ENCODE data around the gene AKT2. TPM values are rescaled to one million over a fixed set of nuclear protein-coding genes. Genes with fewer than 3 reads are reported as not detected.

The AKT2 gene
- total and polyA plus RNA-seq, 8 donors: 49.2 to 79.3 (median 55.4) TPM

- ATAC-seq (no peak), DNase-seq (no peak), FAIRE-seq (no peak)
- TF ChIP-seq, protein P1, sequence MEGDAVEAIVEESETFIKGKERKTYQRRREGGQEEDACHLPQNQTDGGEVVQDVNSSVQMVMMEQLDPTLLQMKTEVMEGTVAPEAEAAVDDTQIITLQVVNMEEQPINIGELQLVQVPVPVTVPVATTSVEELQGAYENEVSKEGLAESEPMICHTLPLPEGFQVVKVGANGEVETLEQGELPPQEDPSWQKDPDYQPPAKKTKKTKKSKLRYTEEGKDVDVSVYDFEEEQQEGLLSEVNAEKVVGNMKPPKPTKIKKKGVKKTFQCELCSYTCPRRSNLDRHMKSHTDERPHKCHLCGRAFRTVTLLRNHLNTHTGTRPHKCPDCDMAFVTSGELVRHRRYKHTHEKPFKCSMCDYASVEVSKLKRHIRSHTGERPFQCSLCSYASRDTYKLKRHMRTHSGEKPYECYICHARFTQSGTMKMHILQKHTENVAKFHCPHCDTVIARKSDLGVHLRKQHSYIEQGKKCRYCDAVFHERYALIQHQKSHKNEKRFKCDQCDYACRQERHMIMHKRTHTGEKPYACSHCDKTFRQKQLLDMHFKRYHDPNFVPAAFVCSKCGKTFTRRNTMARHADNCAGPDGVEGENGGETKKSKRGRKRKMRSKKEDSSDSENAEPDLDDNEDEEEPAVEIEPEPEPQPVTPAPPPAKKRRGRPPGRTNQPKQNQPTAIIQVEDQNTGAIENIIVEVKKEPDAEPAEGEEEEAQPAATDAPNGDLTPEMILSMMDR (IDR thresholded peaks at IDR 0.05): no peak
- H3K36me3 ChIP-seq: peaks cover 0 to 25% (median 18%) of the 10 kb centered on the region in 3 donors
- H3K27ac ChIP-seq: no peak overlapping the region
- 78 to 83% methylated on average over 2 of the region's 2 CpGs for WGBS, 2 donors
- no peak overlapping the region for H3K4me3 ChIP-seq
- no peaks in the 10 kb centered on the region for H3K9me3 ChIP-seq
- intact Hi-C loops (cut with DNase I): no loop called here
- no peaks in the 10 kb centered on the region for H3K27me3 ChIP-seq
- no peaks in the 10 kb centered on the region for H3K4me1 ChIP-seq
Measured at GRCh38 chr19:40243181-40243580, 42.0 kb downstream of the AKT2 start.

GRCh38 chr19:40242480-40242879 is 42.7 kb downstream of the AKT2 start:
- TF ChIP-seq, protein P1 (IDR thresholded peaks at IDR 0.05): no peak
- Histone ChIP-seq H3K4me1 (no peaks in the 10 kb centered on the region), H3K27me3 (no peaks in the 10 kb centered on the region), H3K36me3 (peaks cover 0 to 32% (median 20%) of the 10 kb centered on the region in 3 donors), H3K27ac (no peak overlapping the region), H3K9me3 (no peaks in the 10 kb centered on the region), H3K4me3 (no peak overlapping the region)
- ATAC-seq (no peak), DNase-seq (no peak), FAIRE-seq (no peak)
- WGBS, 2 donors: 87 to 88% methylated on average over 12 of the region's 12 CpGs
- intact Hi-C loops (cut with DNase I): no loop called here

- Histone ChIP-seq H3K27ac (no peak overlapping the region), H3K36me3 (peaks cover 0 to 38% (median 20%) of the 10 kb centered on the region in 3 donors), H3K4me3 (no peak overlapping the region), H3K9me3 (no peaks in the 10 kb centered on the region), H3K27me3 (no peaks in the 10 kb centered on the region), H3K4me1 (no peaks in the 10 kb centered on the region)
- peak in 2 of 4 donors; percentile 17 to 49 for ATAC-seq
- intact Hi-C loops (cut with DNase I): no loop called here
- 73 to 78% methylated on average over 21 of the region's 21 CpGs for WGBS, 2 donors
- FAIRE-seq: no peak
- TF ChIP-seq, protein P1 (IDR thresholded peaks at IDR 0.05): no peak
- no peak for DNase-seq
Measured at GRCh38 chr19:40241809-40242384, 43.2 kb downstream of the AKT2 start.

DNA sequence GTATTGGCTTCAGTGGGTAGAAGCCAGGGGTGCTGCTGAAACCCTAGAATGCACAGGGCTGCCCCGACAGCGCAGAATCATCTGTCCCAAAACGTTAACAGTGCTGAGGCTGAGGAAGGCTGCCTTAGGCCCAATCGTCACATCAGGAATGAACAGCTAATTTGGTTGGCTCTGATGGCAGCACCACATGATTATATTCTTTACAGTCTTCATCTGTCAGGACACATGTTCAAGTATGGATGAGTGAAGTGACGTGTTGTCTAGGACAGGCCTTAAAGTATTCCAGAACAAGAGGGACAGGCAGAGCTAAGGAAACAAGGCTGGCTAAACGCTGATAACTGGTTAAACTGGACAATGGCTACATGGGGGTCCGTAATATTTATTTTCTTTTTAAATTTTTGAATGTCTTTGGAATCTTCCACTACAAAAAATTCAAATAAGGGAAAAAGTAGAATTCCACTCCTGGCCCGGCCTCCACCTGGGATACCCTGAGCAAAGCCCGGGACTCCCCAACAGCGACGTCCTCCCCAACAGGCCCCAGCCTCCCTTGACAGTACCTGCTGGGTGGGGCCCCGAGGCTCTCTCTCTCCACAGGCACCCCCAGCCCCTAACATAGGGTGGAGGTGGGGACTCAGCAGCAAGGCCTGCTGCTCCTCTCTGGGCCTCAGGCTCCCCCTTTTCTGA is 43.9 kb downstream of the AKT2 start:
- no peaks in the 10 kb centered on the region for H3K4me1 ChIP-seq
- peaks cover 0 to 44% (median 26%) of the 10 kb centered on the region in 3 donors for H3K36me3 ChIP-seq
- no peak overlapping the region for H3K4me3 ChIP-seq
- TF ChIP-seq, protein P1 (IDR thresholded peaks at IDR 0.05): no peak
- H3K27ac ChIP-seq: no peak overlapping the region
- WGBS, 2 donors: 90 to 93% methylated on average over 12 of the region's 12 CpGs
- no peak for DNase-seq
- no peak for FAIRE-seq
- no peaks in the 10 kb centered on the region for H3K9me3 ChIP-seq
- ATAC-seq: no peak
- no peaks in the 10 kb centered on the region for H3K27me3 ChIP-seq
- intact Hi-C loops (cut with DNase I): no loop called here

DNA sequence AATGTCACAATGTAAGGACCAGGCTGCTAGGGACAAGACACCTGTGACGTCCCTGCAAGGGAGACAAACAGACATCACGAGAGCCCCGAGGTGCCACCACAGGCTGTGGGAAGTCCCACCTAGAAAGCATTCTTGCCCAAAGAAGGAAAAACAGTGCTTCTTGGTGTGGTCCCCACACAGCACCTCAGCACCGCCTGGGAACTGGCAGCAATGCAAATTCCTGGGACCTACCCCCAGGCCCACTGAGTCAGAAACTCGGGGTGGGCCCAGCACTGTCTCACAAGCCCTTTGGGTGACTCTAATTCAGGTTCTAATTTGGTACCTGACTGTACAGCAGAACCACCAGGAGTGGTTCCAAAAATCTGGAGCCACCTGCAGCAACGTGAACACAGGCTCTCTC is 44.8 kb downstream of the AKT2 start:
- FAIRE-seq: no peak
- no peaks in the 10 kb centered on the region for H3K4me1 ChIP-seq
- WGBS, 2 donors: 92 to 93% methylated on average over 6 of the region's 6 CpGs
- DNase-seq: no peak
- H3K27me3 ChIP-seq: no peaks in the 10 kb centered on the region
- H3K27ac ChIP-seq: no peak overlapping the region
- H3K36me3 ChIP-seq: peaks cover 0 to 53% (median 36%) of the 10 kb centered on the region in 3 donors
- TF ChIP-seq, protein P1 (IDR thresholded peaks at IDR 0.05): no peak
- H3K9me3 ChIP-seq: no peaks in the 10 kb centered on the region
- no peak overlapping the region for H3K4me3 ChIP-seq
- intact Hi-C loops (cut with DNase I): no loop called here
- ATAC-seq: no peak
